ENCODE data around the gene GRID2. TPM values are rescaled to one million over a fixed set of nuclear protein-coding genes. Genes with fewer than 3 reads are reported as not detected.

Gene GRID2
- polyA plus RNA-seq, 1 of the 3 experiments (the other 2 are of a cell fraction), result not detected

DNA sequence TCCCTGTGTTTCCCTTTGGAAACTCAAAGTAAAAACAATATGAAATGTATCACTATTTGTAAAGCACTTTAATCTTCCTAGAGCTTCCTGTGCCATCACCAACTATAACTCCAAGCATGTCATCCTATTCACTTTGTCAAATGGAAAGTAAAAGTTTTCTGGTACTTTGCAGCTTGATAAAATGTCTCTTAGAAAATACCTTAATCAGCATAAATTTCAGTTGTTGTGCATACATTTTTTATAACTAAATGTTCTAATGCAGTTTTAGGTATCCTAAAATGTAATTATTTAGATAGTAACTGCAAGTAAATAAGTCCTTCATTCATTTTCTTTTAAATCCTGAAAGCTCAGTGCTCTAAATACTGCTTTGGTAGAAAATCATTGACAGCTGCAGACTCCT, 558.7 kb downstream of the GRID2 start:
- no peak overlapping the region for H3K4me2 ChIP-seq
- H3F3A ChIP-seq (replicated peaks; ENCODE audit: insufficient read depth), result no peaks in the 10 kb centered on the region
- no peaks in the 10 kb centered on the region for H3K9me2 ChIP-seq
- ChIA-PET CTCF (interaction anchor here (1.0 kb wide), 1 partner anchor 10 kb away, joined by 5 read pairs; no protein-coding TSS in a partner anchor), POLR2A (no interaction called here)
- H3K27me3 ChIP-seq (ENCODE audit: insufficient read depth), result no peaks in the 10 kb centered on the region
- no peak overlapping the region for H3K9ac ChIP-seq
- no peak overlapping the region for H2AFZ ChIP-seq (ENCODE audit: low read depth)
- H3K9me3 ChIP-seq, result no peaks in the 10 kb centered on the region
- TF ChIP-seq, protein P1, sequence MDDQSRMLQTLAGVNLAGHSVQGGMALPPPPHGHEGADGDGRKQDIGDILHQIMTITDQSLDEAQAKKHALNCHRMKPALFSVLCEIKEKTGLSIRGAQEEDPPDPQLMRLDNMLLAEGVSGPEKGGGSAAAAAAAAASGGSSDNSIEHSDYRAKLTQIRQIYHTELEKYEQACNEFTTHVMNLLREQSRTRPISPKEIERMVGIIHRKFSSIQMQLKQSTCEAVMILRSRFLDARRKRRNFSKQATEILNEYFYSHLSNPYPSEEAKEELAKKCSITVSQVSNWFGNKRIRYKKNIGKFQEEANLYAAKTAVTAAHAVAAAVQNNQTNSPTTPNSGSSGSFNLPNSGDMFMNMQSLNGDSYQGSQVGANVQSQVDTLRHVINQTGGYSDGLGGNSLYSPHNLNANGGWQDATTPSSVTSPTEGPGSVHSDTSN (IDR thresholded peaks at IDR 0.05), result no peak
- TF ChIP-seq RAD21 (IDR thresholded peaks at IDR 0.05; ENCODE audit: low read length) (no peak), GATA2 (CRISPR knock-in tag; IDR thresholded peaks at IDR 0.05) (no peak), MEF2A (IDR thresholded peaks at IDR 0.05; ENCODE audit: borderline replicate concordance, low read depth) (no peak), RFX5 (IDR thresholded peaks at IDR 0.05; ENCODE audit: low read length) (no peak), TAF1 (IDR thresholded peaks at IDR 0.05; ENCODE audit: borderline replicate concordance, low read depth, low read length) (no peak), JUND (IDR thresholded peaks at IDR 0.05) (no peak), FOXJ3 (CRISPR knock-in tag; IDR thresholded peaks at IDR 0.05) (no peak), RXRA (IDR thresholded peaks at IDR 0.05; ENCODE audit: borderline replicate concordance, low read depth) (no peak), NRF1 (IDR thresholded peaks at IDR 0.05; ENCODE audit: low read depth, low read length) (no peak), CHD2 (IDR thresholded peaks at IDR 0.05; ENCODE audit: low read length, partially characterized antibody) (no peak), ELF1 (IDR thresholded peaks at IDR 0.05) (no peak), RCOR1 (IDR thresholded peaks at IDR 0.05; ENCODE audit: low read length) (no peak), MAX (IDR thresholded peaks at IDR 0.05; ENCODE audit: low read depth) (no peak), YY1 (IDR thresholded peaks at IDR 0.05; ENCODE audit: low read depth) (no peak)
- TF ChIP-seq, protein P2, sequence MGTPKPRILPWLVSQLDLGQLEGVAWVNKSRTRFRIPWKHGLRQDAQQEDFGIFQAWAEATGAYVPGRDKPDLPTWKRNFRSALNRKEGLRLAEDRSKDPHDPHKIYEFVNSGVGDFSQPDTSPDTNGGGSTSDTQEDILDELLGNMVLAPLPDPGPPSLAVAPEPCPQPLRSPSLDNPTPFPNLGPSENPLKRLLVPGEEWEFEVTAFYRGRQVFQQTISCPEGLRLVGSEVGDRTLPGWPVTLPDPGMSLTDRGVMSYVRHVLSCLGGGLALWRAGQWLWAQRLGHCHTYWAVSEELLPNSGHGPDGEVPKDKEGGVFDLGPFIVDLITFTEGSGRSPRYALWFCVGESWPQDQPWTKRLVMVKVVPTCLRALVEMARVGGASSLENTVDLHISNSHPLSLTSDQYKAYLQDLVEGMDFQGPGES (IDR thresholded peaks at IDR 0.05; ENCODE audit: low read depth, low read length), result no peak
- TF ChIP-seq, protein P3, sequence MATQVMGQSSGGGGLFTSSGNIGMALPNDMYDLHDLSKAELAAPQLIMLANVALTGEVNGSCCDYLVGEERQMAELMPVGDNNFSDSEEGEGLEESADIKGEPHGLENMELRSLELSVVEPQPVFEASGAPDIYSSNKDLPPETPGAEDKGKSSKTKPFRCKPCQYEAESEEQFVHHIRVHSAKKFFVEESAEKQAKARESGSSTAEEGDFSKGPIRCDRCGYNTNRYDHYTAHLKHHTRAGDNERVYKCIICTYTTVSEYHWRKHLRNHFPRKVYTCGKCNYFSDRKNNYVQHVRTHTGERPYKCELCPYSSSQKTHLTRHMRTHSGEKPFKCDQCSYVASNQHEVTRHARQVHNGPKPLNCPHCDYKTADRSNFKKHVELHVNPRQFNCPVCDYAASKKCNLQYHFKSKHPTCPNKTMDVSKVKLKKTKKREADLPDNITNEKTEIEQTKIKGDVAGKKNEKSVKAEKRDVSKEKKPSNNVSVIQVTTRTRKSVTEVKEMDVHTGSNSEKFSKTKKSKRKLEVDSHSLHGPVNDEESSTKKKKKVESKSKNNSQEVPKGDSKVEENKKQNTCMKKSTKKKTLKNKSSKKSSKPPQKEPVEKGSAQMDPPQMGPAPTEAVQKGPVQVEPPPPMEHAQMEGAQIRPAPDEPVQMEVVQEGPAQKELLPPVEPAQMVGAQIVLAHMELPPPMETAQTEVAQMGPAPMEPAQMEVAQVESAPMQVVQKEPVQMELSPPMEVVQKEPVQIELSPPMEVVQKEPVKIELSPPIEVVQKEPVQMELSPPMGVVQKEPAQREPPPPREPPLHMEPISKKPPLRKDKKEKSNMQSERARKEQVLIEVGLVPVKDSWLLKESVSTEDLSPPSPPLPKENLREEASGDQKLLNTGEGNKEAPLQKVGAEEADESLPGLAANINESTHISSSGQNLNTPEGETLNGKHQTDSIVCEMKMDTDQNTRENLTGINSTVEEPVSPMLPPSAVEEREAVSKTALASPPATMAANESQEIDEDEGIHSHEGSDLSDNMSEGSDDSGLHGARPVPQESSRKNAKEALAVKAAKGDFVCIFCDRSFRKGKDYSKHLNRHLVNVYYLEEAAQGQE (IDR thresholded peaks at IDR 0.05; ENCODE audit: low read depth, low read length), result no peak
- H3K4me3 ChIP-seq (ENCODE audit: low read depth in 2 of 2, low read length in 1 of 2), result no peak overlapping the region
- H4K20me1 ChIP-seq (ENCODE audit: insufficient read depth), result no peaks in the 10 kb centered on the region
- no peak overlapping the region for H3K27ac ChIP-seq (ENCODE audit: low read depth in 2 of 2, low read length in 1 of 2)
- H3K36me3 ChIP-seq (replicated peaks in 1 of 2; ENCODE audit: control insufficient read depth in 1 of 2, insufficient read depth in 2 of 2, low read length in 1 of 2), result no peaks in the 10 kb centered on the region
- H3K4me1 ChIP-seq (ENCODE audit: control insufficient read depth in 1 of 2, insufficient read depth in 2 of 2, low read depth in 1 of 2, low read length in 1 of 2), result no peaks in the 10 kb centered on the region
- H3K79me2 ChIP-seq (ENCODE audit: insufficient read depth), result no peaks in the 10 kb centered on the region
- no peak for DNase-seq

Data from SK-N-SH (cell line).